HG03520 (cell line): ENCODE measurements around the gene CEP55.
A peak's percentile ranks its signal among the peaks of the same experiment; 100 is the strongest.

Source experiments
- ATAC-seq: cut with Tn5 transposase; IDR thresholded peaks from one replicate; pipeline ENCODE4 v1.9.1; 2021; ENCODE audit warnings: mild to moderate bottlenecking, moderate library complexity; ENCODE audit not compliant: unreplicated experiment

CEP55 gene

DNA sequence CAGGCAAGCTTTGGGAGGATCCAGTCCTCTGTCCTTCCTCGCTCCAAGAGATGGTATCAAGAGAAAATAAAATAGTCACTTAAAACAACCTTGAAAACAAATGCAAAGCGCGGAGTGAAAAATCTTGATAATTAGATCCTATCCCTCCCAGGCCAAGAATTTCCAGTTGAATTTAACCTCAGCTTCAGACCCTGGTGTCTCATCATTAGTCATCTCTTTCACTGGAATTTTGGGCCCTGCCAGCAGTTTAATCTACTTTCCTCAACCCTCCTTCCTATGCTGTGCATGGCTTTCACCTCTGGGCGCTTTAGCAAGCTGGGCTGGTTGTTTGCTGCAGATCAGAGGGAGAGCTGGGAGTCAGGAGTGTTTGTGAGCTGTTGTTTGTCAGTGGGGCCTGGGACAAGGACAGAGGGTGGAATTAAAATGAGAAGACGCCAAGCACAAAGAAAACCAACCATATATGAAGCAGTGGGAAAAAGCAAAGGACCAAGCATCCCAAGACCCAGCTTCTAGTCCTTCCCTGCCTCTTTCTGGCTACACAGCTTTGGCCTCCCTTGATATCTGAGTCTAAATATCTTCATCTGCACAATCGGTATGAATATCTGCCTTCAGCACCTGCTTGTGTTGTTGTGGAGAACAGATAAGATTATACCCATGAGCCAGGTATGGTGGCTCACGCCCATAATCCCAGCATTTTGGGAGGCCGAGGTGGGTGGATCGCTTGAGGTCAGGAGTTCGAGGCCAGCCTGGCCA is 27.8 kb upstream of the CEP55 start:
- ATAC-seq, result no peak

DNA sequence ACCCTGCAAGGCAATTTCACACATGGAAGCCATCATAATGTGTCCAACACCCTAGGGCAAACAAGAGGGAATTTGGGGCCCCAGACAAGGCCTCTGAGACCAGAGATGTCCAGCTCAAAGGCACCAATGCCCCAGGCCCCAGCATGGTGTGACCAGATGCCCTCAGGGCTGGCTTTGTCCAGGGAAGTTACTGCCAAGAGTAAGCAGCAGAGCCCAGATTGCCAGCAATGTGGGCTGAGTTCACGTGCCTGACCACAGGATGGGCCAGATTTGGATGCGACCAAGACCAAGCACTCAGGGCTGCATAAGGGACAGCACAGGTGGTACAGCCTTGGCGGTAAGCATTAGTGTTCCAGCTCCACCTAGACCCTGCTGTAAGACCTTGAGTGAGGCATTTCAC is 27.0 kb upstream of the CEP55 start:
- no peak for ATAC-seq

DNA sequence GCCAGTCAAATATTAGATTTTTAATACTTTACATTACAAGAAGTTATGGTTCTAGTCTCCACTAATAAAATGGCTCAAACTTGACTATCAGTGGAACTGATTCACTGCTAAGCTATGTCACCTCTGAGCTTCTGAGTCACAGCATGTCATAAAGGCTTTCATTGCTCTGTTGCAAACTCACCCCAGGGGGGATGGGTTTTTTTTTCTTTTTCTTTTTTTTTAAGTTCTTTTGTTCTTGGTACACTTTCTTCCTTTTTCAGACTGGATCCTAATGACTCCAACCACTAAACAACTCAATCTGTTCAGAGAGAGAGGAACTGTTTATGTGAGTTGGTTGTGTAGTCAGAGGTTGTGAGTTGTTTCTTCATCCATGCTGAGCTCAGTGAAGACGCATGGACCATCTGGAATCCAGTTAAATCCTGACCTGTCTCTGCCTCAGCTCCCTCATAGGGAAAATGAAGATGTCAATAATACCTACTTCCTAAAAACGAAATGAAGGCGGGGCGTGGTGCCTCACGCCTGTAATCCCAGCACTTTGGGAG is 25.2 kb upstream of the CEP55 start:
- no peak for ATAC-seq

DNA sequence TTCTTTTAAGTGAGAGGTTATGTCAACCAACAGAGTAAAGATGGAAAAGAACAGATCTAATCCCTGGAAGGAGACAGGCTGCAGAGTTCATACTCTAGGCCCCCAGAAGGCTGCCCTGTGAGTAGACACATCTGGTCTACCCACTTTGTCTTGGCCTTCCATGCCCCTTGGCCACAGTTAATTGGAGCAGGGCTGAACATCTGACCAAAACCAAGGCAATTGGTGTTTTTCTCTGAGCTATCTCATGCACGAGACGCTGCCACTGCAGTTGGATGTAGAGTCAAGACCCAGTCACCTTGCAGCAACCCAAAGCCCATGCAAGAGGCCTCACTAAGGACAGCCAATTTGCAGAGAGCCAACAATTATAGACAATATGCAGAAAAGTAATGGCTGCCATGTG is 23.3 kb upstream of the CEP55 start:
- ATAC-seq, result no peak

DNA sequence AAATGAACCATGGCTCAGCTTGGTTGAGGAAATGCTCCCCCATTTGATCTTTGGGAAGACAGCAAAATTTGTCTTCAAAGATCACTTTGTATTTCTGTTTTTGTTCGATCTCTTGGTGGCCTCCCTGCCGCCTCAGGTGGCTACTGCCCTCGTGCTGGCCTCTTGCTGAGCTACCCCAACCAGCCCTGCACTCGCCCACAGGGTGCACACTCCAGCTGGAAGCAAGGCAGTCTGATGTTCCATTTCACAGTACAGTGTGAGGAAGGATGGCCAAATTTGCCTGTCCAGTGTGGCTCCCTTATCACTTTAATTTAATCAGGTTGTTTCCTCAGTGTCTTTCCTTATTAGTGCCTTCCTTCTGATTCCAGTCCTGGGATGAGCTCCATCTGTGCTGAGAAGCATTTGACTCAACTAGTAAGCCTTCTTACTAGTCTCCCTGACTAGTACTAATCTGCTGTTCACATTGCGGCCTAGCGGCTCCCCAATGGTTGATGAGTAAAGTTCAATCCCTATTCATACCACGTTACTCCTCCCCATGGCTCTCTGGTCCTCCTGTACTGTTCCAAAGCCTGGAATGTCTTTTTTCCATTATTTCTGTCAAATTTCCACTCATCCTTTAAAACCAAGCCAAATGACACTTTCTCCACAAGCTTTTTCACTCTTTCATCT is 22.5 kb upstream of the CEP55 start:
- no peak for ATAC-seq

DNA sequence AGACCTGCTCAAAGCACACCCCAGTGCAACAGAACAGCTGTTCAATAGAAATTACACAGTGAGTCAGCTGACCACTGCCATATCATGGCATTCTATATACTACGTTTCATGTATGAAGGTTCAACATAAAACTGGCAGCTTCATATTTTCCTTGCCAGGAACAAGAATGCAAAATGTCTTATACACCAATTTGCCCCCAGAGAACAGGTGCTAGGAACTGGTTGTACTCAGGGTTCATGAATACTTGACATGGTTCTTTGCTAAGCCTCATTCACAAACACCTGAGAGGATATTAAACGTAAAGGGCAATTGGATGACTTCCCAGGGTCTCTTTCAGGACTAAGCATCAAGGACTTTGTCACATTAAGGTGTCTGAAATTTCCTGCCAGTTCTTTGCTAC is 21.2 kb upstream of the CEP55 start:
- ATAC-seq, result no peak

DNA sequence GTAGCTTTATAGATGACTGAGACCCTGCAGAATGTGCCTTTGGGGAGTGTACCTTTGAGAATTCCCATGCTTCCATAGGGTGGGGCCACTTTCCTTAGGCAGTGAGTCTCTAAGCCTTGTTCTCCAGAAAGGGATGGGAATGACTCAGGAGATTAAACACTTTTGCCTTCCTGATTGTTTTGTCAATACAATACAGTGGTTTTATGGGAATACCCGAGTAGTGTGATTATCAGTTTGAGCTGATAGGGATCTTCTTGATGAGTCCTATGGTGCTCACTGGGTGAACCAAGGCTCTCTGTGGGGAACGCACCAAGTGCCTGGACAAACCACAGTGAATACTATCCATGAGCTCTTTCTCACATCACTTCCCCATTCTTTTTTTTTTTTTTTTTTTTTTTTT is 20.5 kb upstream of the CEP55 start:
- ATAC-seq, result no peak

DNA sequence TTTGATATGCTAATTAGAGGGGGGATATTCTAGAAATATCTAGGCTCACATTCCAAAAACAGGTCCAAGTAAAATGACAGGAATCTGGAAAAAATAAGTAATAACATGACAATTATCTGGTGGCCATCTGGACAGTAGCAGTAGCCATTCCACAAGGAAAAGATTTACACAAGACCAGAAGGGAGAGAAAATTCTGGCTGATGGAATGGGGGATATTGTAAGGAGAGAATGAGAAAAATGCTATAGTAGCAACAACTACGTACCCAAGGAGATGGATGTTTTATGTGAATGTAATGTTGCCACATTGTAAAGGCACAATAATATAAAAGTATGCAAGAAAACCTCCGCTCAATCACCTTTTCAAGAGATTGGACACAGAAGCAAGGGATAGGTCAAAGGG is 19.7 kb upstream of the CEP55 start:
- no peak for ATAC-seq

DNA sequence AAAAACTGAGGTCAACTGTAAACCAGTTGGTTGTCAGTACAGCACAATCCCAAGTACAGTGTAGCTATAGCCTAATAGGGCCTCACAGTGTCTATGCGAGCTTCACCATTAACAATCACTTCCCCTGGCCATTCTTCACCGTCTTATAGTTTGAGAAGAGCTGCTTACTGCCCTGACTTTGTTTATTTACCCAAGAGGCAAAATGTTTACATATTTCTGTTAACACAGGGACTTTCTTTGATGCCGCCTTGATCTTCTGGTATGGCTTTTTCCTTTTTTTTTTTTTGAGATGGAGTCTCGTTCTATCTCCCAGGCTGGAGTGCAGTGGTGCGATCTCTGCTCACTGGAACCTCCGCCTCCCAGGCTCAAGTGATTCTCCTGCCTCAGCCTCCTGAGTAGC is 17.5 kb upstream of the CEP55 start:
- no peak for ATAC-seq

DNA sequence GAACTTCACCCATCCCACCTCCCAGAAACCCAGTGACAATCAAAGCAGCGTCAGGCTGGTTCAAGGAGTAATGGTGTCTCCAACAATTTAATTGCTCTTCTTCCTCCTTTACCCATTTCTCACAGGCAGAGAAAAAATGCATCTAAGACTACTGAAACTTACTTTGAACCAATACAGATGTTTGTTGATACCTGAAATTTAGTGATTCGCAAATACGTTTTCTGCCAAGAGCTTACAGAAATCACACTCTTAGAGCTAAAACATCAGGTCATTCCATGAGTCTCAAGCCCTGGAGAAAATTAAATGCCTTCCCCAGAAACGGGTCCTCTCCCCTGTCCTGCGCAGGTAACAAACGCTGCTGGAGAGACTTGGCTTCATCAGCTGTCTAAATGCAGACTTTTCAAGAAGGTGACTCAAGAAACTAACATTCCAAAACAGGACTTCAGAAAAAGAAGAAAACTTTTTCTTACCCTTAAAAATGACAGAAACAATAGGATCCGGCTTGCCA is 14.7 kb upstream of the CEP55 start:
- ATAC-seq, result no peak

DNA sequence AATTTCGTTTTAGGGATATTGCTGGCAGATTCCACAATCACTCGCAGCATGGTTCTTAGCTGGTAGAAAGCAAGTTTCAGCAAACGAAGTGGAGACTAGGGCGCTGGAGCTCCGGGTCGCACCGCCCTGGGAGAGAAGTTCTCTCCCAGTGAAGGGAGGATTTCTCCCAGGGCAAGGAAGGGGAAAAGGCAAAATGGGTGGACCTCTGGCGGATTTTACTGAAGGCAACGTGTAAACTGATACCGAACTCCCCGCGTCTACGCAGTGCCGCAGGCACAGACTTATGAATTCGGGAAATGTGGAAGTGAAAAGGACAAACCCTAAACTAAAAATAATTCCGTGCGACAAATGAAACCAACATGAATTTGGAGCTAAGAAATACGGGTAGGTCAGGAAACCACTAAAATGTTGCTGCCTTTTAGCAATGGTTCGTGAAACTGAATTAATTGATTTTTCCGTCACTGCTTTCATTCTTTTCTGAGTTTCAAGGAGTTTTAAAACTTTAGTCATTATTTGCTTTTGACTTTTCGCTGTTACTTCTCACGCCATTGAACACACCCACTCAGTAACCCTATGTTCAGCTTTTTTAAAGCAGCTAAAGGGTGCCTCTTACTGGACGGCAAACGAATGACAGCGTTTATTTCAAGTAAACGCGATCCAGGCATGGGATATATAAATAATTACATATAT is 14.1 kb upstream of the CEP55 start, which contains the start of gene MYOF:
Gene MYOF (minus strand): TSS at position 190 of the 690 bp plus-strand sequence. CDS start 140 bp downstream, at position 50.
- ATAC-seq, result peak; percentile 76

DNA sequence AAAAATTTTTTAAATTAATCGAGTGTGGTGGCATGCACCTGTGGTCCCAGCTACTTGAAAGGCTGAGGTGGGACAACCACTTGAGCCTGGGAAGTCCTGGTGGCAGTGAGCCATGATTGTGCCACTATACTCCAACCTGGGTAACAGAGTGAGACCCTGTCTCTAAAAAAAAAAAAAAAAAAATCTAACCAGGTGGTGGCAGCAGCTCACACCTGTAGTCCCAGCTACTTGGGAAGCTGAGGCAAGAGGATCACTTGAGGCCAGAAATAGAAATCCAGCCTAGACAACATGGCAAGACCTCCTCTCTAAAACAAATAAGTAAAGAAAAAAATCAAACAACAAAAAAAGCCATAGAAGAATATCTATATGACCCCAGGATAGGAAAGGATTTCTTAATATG is 10.7 kb upstream of the CEP55 start:
- no peak for ATAC-seq

DNA sequence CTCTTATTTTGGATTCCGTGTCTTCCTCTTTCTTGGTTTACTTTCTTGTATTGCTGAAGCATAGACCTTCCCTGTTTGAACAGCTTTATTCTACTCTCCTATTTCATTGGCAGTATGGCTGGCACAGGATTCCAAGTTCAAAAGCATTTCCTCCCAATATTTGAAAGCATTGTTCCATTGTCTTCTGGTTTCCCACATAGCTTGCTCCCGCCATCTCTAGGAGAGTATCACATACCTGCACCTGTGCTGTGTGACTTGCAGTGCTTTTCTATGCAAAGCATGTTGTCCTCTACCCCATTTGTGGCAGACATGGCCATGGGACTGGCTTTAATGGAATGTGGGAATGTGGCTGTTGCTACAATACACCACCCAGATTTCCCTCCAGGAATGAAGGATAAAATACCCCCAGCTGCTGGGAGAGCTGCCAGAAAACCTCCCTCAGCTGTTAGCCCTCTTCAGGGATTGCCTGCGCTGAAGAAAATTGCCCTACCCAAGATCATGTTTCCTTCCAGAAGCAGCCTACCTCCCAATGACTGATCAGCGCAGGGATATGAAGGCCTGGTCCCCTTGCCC is 7.4 kb upstream of the CEP55 start:
- no peak for ATAC-seq

DNA sequence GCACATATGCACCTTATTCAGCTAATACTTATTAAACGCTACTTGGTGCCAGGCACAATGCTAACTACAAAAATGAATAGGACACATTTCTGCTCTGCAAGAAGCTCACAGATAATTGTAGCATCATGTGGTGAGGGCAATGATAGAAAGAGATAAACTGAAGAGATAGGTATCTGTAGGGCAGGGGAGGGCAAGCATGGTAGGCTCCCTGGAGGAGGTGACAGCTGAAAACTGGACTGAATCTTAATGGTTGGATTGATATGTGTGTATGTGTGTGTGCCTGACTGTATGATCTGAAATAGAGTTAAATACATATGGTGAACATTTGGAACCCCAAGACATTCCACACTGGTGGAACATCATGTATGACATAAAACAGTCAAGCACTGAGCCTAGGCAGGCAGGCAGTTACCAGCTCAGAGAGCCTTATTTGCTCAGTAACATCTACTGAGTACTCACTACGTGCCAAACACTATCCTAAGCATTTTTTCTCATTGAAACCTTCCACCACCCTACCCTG is 4.8 kb upstream of the CEP55 start:
- no peak for ATAC-seq

DNA sequence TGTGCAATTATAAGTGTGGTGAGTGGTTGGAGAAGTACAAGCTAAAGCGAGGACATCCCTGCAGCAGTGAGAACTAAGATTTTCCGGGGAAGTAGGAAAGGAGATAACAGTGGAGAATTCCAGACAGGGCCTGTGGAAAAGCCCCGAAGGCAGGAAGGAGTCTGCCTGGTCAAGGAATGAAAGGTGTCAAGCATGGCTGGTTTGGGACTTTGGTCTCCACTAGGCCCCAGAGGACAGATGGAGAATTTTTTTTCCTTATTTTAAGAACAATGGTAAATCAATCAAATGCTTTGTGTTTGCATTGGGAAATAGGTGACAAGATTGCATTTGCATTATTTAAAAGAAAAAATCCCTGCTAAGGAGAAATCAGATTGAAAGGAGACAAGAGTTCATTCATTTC is 3.2 kb upstream of the CEP55 start:
- no peak for ATAC-seq

DNA sequence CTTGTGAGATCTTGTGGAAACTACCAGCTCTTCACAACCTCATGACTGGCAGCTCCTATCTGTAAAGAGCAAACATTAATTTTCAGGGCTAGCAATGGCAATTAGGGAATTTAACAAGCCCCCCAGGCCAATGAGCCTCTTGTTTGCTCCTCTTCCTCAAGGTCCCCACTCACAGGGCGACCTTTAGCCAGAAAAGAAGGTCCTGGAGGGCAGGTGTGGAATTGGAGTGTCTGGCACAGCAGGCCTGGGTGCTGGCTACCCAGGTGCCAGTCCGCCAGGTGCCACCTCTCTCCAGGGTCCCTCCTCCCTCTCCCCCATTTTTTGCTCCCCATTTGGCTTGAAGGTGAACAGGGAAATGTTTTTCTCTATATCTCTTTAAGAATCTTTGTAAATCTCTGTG is 1.9 kb upstream of the CEP55 start:
- no peak for ATAC-seq

DNA sequence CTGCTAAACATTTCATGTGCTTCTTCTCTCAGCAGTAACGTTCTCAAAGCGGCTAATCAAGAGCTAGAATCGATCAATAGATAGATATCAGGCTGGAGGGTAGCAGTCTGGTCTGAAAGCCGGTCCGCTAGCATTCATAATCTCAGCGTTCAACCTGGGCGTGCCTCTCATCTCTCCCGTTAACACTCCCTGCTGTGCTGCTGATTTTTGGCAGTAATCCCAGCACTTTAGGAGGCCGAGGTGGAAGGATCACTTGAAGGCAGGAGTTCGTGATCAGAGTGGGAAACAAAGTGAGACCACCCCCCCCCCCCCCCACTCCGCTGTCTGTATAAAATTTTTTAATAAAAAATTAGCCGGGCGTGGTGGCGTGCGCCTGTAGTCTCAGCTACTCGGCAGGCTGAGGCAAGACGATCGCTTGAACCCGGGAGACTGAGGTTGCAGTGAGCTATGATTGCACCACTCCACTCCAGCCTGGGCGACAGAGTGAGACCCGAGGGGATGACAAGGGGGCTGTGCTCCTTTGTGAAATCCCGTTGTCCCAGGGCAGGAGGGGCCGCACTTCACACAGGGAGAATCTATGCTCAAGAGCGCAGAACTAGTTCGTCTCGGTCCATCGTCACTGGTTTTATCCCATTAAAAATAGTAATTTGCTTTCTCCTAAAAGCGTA is 624 bp upstream of the CEP55 start:
- ATAC-seq, result peak; percentile 7

DNA sequence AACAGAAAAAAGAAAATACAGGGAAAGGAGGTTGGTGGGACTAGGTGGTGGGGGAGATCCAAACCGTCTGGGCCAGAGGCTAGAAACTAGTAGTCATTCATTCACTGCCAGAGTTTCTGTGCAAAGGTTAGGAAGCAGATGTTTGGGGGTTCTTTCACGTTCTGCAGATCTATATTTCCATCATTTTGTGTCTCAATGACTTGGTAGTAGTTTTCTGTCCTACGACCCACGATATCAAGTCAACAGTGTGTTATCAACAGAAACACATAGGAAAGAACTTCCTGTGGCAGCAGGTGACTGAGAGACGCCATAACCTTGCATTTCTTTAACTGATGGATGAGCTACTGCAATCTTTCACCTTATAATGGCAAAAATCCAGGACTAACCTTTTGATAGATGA is 1.8 kb downstream of the CEP55 start:
- no peak for ATAC-seq

DNA sequence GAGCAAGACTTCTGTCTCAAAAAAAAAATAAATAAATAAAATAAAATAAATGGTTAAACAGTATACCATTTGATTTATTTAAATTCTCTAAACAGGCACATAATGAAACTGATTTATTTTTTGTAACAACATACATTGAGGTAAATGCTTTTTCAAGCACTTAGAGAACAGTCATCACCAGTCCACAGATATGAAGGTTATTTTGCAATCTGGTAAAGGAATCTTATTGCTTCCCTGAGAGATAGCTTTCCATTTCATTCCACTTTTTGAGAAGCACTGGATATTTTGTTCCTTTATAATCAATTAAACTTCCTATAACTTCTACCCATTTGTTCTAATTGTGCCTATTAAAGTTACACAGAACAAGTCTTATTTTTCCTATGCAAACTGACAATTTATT is 5.2 kb downstream of the CEP55 start:
- no peak for ATAC-seq

DNA sequence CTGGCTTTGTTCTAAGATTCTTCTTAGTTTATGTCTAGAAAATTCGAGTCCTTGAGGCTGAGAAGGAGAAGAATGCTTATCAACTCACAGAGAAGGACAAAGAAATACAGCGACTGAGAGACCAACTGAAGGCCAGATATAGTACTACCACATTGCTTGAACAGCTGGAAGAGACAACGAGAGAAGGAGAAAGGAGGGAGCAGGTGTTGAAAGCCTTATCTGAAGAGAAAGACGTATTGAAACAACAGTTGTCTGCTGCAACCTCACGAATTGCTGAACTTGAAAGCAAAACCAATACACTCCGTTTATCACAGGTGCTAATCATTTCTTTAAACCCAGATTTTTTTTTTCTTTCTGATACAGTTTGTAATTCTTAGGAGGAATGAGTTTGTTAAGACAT is 6.7 kb downstream of the CEP55 start:
- ATAC-seq, result peak; percentile 76
